DND-41 (cell line): ENCODE results near the gene DEAF1.

ENCODE experiments used
- CTCF ChIP-seq: IDR thresholded peaks from 2 replicates; pipeline ENCODE4 v1.5.1; 2012; ENCODE audit warnings: borderline replicate concordance, low read length, moderate library complexity, mild to moderate bottlenecking; ENCODE audit not compliant: poor library complexity, severe bottlenecking; ENCODE audit errors: extremely low read depth
- EZH2 ChIP-seq: IDR thresholded peaks from 3 replicates; pipeline ENCODE4 v1.6.1; 2012; ENCODE audit warnings: borderline replicate concordance, low read depth, mild to moderate bottlenecking, moderate library complexity, low read length, inconsistent platforms; ENCODE audit not compliant: severe bottlenecking

GRCh38 chr11:721247-721740 lies 26.3 kb upstream of the DEAF1 start:
- TF ChIP-seq CTCF (no peak), EZH2 (no peak)
